GM23338 (cell line): ENCODE results near the gene UBE2F.

Experiments
- CREB1 ChIP-seq: fragments of 250-450 bp; sonication (Bioruptor Pico); IDR thresholded peaks from 2 replicates; pipeline ENCODE4 v1.5.0; 2020; ENCODE audit warnings: low read depth, mild to moderate bottlenecking, moderate library complexity
- EZH2 ChIP-seq: fragments of 200-600 bp; sonication (generic); IDR thresholded peaks from one replicate; pipeline ENCODE4 v1.8.0; 2017; ENCODE audit warnings: antibody characterized with exemption, mild to moderate bottlenecking, low read depth; ENCODE audit not compliant: unreplicated experiment
- EZH2phosphoT487 ChIP-seq: fragments of 200-600 bp; sonication (generic); IDR thresholded peaks from one replicate; pipeline ENCODE4 v1.8.1; 2018; ENCODE audit warnings: antibody characterized with exemption; ENCODE audit not compliant: unreplicated experiment
- TF ChIP-seq, protein P1 (sequence below), 2 experiments: fragments of 200-600 bp in 1 of 2; sonication (generic) in 1 of 2; conservative IDR thresholded peaks; 2 replicates each; pipeline versions ENCODE4 v1.5.1 to v1.6.1; 2016 to 2017; ENCODE audit warnings: antibody characterized with exemption in 2 of 2, low read depth in 2 of 2, mild to moderate bottlenecking in 2 of 2, moderate library complexity in 1 of 2
- TF ChIP-seq, protein P2 (sequence below): IDR thresholded peaks from one replicate; pipeline ENCODE4 v1.6.1; 2018; ENCODE audit warnings: antibody characterized with exemption; ENCODE audit not compliant: unreplicated experiment

DNA sequence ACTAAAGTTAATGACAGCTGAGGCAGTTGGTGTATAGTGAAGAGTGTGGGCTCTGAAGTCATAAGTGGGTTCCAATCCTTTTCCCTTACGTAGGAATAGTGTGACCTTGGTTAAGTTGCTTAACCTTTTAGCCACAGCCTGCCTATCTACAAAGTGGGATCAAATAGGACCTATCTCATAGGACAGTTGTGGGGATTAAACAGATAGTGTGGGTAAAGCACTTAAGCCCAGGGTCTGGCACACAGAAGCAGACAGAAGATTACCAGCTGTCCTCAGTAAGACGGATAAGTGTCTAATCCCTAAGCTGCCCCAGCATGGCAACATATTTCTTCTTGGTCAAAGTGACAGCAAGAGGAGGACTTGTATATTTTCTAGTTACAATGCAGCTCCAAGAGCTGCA, 28.2 kb downstream of the UBE2F start:
- TF ChIP-seq, protein P1, sequence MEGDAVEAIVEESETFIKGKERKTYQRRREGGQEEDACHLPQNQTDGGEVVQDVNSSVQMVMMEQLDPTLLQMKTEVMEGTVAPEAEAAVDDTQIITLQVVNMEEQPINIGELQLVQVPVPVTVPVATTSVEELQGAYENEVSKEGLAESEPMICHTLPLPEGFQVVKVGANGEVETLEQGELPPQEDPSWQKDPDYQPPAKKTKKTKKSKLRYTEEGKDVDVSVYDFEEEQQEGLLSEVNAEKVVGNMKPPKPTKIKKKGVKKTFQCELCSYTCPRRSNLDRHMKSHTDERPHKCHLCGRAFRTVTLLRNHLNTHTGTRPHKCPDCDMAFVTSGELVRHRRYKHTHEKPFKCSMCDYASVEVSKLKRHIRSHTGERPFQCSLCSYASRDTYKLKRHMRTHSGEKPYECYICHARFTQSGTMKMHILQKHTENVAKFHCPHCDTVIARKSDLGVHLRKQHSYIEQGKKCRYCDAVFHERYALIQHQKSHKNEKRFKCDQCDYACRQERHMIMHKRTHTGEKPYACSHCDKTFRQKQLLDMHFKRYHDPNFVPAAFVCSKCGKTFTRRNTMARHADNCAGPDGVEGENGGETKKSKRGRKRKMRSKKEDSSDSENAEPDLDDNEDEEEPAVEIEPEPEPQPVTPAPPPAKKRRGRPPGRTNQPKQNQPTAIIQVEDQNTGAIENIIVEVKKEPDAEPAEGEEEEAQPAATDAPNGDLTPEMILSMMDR (conservative IDR thresholded peaks at IDR 0.05; ENCODE audit: low read depth in 2 of 2) = no peak
- no peak for TF ChIP-seq CREB1 (CRISPR knock-in tag)
- TF ChIP-seq EZH2phosphoT487 = no peak
- no peak for TF ChIP-seq EZH2
- TF ChIP-seq, protein P2, sequence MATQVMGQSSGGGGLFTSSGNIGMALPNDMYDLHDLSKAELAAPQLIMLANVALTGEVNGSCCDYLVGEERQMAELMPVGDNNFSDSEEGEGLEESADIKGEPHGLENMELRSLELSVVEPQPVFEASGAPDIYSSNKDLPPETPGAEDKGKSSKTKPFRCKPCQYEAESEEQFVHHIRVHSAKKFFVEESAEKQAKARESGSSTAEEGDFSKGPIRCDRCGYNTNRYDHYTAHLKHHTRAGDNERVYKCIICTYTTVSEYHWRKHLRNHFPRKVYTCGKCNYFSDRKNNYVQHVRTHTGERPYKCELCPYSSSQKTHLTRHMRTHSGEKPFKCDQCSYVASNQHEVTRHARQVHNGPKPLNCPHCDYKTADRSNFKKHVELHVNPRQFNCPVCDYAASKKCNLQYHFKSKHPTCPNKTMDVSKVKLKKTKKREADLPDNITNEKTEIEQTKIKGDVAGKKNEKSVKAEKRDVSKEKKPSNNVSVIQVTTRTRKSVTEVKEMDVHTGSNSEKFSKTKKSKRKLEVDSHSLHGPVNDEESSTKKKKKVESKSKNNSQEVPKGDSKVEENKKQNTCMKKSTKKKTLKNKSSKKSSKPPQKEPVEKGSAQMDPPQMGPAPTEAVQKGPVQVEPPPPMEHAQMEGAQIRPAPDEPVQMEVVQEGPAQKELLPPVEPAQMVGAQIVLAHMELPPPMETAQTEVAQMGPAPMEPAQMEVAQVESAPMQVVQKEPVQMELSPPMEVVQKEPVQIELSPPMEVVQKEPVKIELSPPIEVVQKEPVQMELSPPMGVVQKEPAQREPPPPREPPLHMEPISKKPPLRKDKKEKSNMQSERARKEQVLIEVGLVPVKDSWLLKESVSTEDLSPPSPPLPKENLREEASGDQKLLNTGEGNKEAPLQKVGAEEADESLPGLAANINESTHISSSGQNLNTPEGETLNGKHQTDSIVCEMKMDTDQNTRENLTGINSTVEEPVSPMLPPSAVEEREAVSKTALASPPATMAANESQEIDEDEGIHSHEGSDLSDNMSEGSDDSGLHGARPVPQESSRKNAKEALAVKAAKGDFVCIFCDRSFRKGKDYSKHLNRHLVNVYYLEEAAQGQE = no peak
